Measurements from ENCODE around the gene TTLL5.

TTLL5 gene

GRCh38 chr14:75811136-75811829 lies 150.2 kb downstream of the TTLL5 start:
- Histone ChIP-seq H4K20me1 (ENCODE audit: low read depth, low read length) (no peaks in the 10 kb centered on the region), H3K36me3 (ENCODE audit: low read length) (no peaks in the 10 kb centered on the region), H3K9me2 (replicated peaks; ENCODE audit: insufficient read depth, low read length) (no peaks in the 10 kb centered on the region), H2AFZ (ENCODE audit: low read depth, low read length, severe bottlenecking) (no peak overlapping the region), H3F3A (ENCODE audit: insufficient read depth) (no peaks in the 10 kb centered on the region), H3K27me3 (ENCODE audit: low read length) (no peaks in the 10 kb centered on the region), H3K27ac (ENCODE audit: low read depth, low read length) (no peak overlapping the region), H3K9ac (ENCODE audit: low read length) (no peak overlapping the region), H3K79me2 (ENCODE audit: insufficient read depth, low read length) (no peaks in the 10 kb centered on the region), H3K9me3 (ENCODE audit: insufficient read depth, low read length) (no peaks in the 10 kb centered on the region), H3K4me3 (ENCODE audit: insufficient read depth, low read length, poor library complexity, severe bottlenecking) (no peak overlapping the region), H3K4me2 (ENCODE audit: low read depth, low read length, poor library complexity, severe bottlenecking) (no peak overlapping the region)
- no peak for TF ChIP-seq CTCF (IDR thresholded peaks at IDR 0.05; ENCODE audit: insufficient read depth, low read length, poor library complexity, severe bottlenecking)
- no peak for TF ChIP-seq EZH2phosphoT487 (conservative IDR thresholded peaks at IDR 0.05; ENCODE audit: low read length)

GRCh38 chr14:75811872-75812499 lies 150.9 kb downstream of the TTLL5 start:
- no peak for TF ChIP-seq EZH2phosphoT487 (conservative IDR thresholded peaks at IDR 0.05; ENCODE audit: low read length)
- no peak for TF ChIP-seq CTCF (IDR thresholded peaks at IDR 0.05; ENCODE audit: insufficient read depth, low read length, poor library complexity, severe bottlenecking)
- Histone ChIP-seq H3K9me2 (replicated peaks; ENCODE audit: insufficient read depth, low read length) (no peaks in the 10 kb centered on the region), H3K27ac (ENCODE audit: low read depth, low read length) (no peak overlapping the region), H3K27me3 (ENCODE audit: low read length) (no peaks in the 10 kb centered on the region), H3K4me3 (ENCODE audit: insufficient read depth, low read length, poor library complexity, severe bottlenecking) (no peak overlapping the region), H2AFZ (ENCODE audit: low read depth, low read length, severe bottlenecking) (no peak overlapping the region), H4K20me1 (ENCODE audit: low read depth, low read length) (no peaks in the 10 kb centered on the region), H3K4me2 (ENCODE audit: low read depth, low read length, poor library complexity, severe bottlenecking) (no peak overlapping the region), H3K36me3 (ENCODE audit: low read length) (no peaks in the 10 kb centered on the region), H3K79me2 (ENCODE audit: insufficient read depth, low read length) (no peaks in the 10 kb centered on the region), H3K9ac (ENCODE audit: low read length) (no peak overlapping the region), H3K9me3 (ENCODE audit: insufficient read depth, low read length) (no peaks in the 10 kb centered on the region), H3F3A (ENCODE audit: insufficient read depth) (no peaks in the 10 kb centered on the region)

DNA sequence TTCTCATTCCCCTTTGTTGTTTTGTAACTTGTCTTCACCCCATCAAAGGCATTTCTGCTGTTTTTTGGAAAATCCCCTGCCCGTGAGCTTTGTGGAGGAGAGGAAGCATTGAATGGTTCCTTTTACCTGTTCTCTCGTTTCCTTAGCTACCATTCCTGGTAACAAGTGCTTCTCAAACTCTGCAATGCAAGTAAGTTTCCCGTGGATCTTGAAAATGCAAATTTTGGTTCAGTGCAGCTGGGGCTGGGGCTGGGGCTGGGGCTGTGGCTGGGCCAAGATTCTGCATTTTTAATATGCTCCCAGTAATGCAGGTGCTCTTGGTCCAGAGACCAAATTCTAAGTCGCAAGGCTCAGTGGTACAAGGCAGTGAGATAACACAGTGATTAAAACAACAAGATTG lies 151.6 kb downstream of the TTLL5 start:
- no peaks in the 10 kb centered on the region for H3F3A ChIP-seq (ENCODE audit: insufficient read depth)
- no peaks in the 10 kb centered on the region for H4K20me1 ChIP-seq (ENCODE audit: low read depth, low read length)
- H3K36me3 ChIP-seq (ENCODE audit: low read length) = no peaks in the 10 kb centered on the region
- H3K9me3 ChIP-seq (ENCODE audit: insufficient read depth, low read length) = no peaks in the 10 kb centered on the region
- no peak overlapping the region for H2AFZ ChIP-seq (ENCODE audit: low read depth, low read length, severe bottlenecking)
- TF ChIP-seq EZH2phosphoT487 (conservative IDR thresholded peaks at IDR 0.05; ENCODE audit: low read length) = no peak
- no peak for TF ChIP-seq CTCF (IDR thresholded peaks at IDR 0.05; ENCODE audit: insufficient read depth, low read length, poor library complexity, severe bottlenecking)
- no peaks in the 10 kb centered on the region for H3K27me3 ChIP-seq (ENCODE audit: low read length)
- H3K79me2 ChIP-seq (ENCODE audit: insufficient read depth, low read length) = no peaks in the 10 kb centered on the region
- no peak overlapping the region for H3K4me3 ChIP-seq (ENCODE audit: insufficient read depth, low read length, poor library complexity, severe bottlenecking)
- H3K27ac ChIP-seq (ENCODE audit: low read depth, low read length) = no peak overlapping the region
- no peak overlapping the region for H3K9ac ChIP-seq (ENCODE audit: low read length)
- no peaks in the 10 kb centered on the region for H3K9me2 ChIP-seq (replicated peaks; ENCODE audit: insufficient read depth, low read length)
- H3K4me2 ChIP-seq (ENCODE audit: low read depth, low read length, poor library complexity, severe bottlenecking) = no peak overlapping the region

All from SU-DHL-6 (cell line).